ENCODE data around the gene MICAL2. TPM values are rescaled to one million over a fixed set of nuclear protein-coding genes. Genes with fewer than 3 reads are reported as not detected.

MICAL2 gene
- total RNA-seq, 1 donor from 2014 or later, result 20.8 TPM

GRCh38 chr11:12192794-12193514 lies 82.6 kb downstream of the MICAL2 start:
- H3K4me1 Mint-ChIP-seq (ENCODE audit: unreplicated experiment), result peaks cover 14% of the 10 kb centered on the region
- no peaks in the 10 kb centered on the region for H3K36me3 Mint-ChIP-seq (ENCODE audit: unreplicated experiment)
- no peak overlapping the region for H3K4me3 Mint-ChIP-seq (ENCODE audit: unreplicated experiment)
- H3K27me3 Mint-ChIP-seq (ENCODE audit: unreplicated experiment), result no peaks in the 10 kb centered on the region
- H3K9me3 Mint-ChIP-seq (ENCODE audit: unreplicated experiment), result no peaks in the 10 kb centered on the region
- TF ChIP-seq CTCF (IDR thresholded peaks at IDR 0.05), result no peak
- no peak for DNase-seq (ENCODE audit: extremely low spot score, unreplicated experiment)
- no peak overlapping the region for H3K27ac Mint-ChIP-seq (ENCODE audit: unreplicated experiment)

- Mint-ChIP-seq H3K27me3 (ENCODE audit: unreplicated experiment) (no peaks in the 10 kb centered on the region), H3K36me3 (ENCODE audit: unreplicated experiment) (no peaks in the 10 kb centered on the region), H3K9me3 (ENCODE audit: unreplicated experiment) (no peaks in the 10 kb centered on the region), H3K27ac (ENCODE audit: unreplicated experiment) (no peak overlapping the region), H3K4me3 (ENCODE audit: unreplicated experiment) (no peak overlapping the region), H3K4me1 (ENCODE audit: unreplicated experiment) (peaks cover 14% of the 10 kb centered on the region)
- TF ChIP-seq CTCF (IDR thresholded peaks at IDR 0.05), result no peak
- no peak for DNase-seq (ENCODE audit: extremely low spot score, unreplicated experiment)
These were observed 83.3 kb downstream of the MICAL2 start for GRCh38 chr11:12193515-12194336.

GRCh38 chr11:12195768-12196167 lies 85.4 kb downstream of the MICAL2 start:
- Mint-ChIP-seq H3K9me3 (ENCODE audit: unreplicated experiment) (no peaks in the 10 kb centered on the region), H3K27ac (ENCODE audit: unreplicated experiment) (no peak overlapping the region), H3K4me3 (ENCODE audit: unreplicated experiment) (no peak overlapping the region), H3K4me1 (ENCODE audit: unreplicated experiment) (peaks cover 25% of the 10 kb centered on the region), H3K36me3 (ENCODE audit: unreplicated experiment) (no peaks in the 10 kb centered on the region), H3K27me3 (ENCODE audit: unreplicated experiment) (no peaks in the 10 kb centered on the region)
- DNase-seq (ENCODE audit: extremely low spot score, unreplicated experiment), result no peak
- no peak for TF ChIP-seq CTCF (IDR thresholded peaks at IDR 0.05)

GRCh38 chr11:12196308-12196707 lies 85.9 kb downstream of the MICAL2 start:
- no peak for TF ChIP-seq CTCF (IDR thresholded peaks at IDR 0.05)
- H3K9me3 Mint-ChIP-seq (ENCODE audit: unreplicated experiment), result no peaks in the 10 kb centered on the region
- H3K4me1 Mint-ChIP-seq (ENCODE audit: unreplicated experiment), result peaks cover 30% of the 10 kb centered on the region
- no peak for DNase-seq (ENCODE audit: extremely low spot score, unreplicated experiment)
- H3K27ac Mint-ChIP-seq (ENCODE audit: unreplicated experiment), result no peak overlapping the region
- H3K27me3 Mint-ChIP-seq (ENCODE audit: unreplicated experiment), result no peaks in the 10 kb centered on the region
- no peak overlapping the region for H3K4me3 Mint-ChIP-seq (ENCODE audit: unreplicated experiment)
- H3K36me3 Mint-ChIP-seq (ENCODE audit: unreplicated experiment), result no peaks in the 10 kb centered on the region

- no peak for TF ChIP-seq CTCF (IDR thresholded peaks at IDR 0.05)
- H3K4me1 Mint-ChIP-seq (ENCODE audit: unreplicated experiment), result peaks cover 34% of the 10 kb centered on the region
- no peak overlapping the region for H3K27ac Mint-ChIP-seq (ENCODE audit: unreplicated experiment)
- DNase-seq (ENCODE audit: extremely low spot score, unreplicated experiment), result no peak
- no peaks in the 10 kb centered on the region for H3K36me3 Mint-ChIP-seq (ENCODE audit: unreplicated experiment)
- no peaks in the 10 kb centered on the region for H3K9me3 Mint-ChIP-seq (ENCODE audit: unreplicated experiment)
- no peaks in the 10 kb centered on the region for H3K27me3 Mint-ChIP-seq (ENCODE audit: unreplicated experiment)
- H3K4me3 Mint-ChIP-seq (ENCODE audit: unreplicated experiment), result no peak overlapping the region
These were observed 86.5 kb downstream of the MICAL2 start for GRCh38 chr11:12196872-12197271.

Data from osteocyte (in vitro differentiated cells).